Daoy (cell line): ENCODE data around the gene RPS6KA1. TPM values are rescaled to one million over a fixed set of nuclear protein-coding genes. Genes with fewer than 3 reads are reported as not detected.
A peak's percentile ranks its signal among the peaks of the same experiment; 100 is the strongest.
"Not testable (repeated sequence)": the region's sequence is repeated elsewhere in the genome, so short reads cannot be mapped to it uniquely, and the experiment has no call there.

Source experiments
- DNase-seq: peaks from one replicate; pipeline ENCODE4 v3.0.0-alpha.2; 2015; ENCODE audit warnings: low read depth
- total RNA-seq: library from RNA; depleted of rRNA; stranded (reverse); fragments of >200 nt; shearing (Covaris generic); gene quantifications from 2 replicates; pipeline ENCODE4 v1.2.3, GENCODE V29; 2014

RPS6KA1 gene
- total RNA-seq, 1 experiment from 2014 or later = 35.7 TPM

- DNase-seq = no peak
Observed at GRCh38 chr1:26554781-26555180, 25.2 kb downstream of the RPS6KA1 start.

GRCh38 chr1:26555550-26555981, 26.0 kb downstream of the RPS6KA1 start:
- peak; percentile 72 for DNase-seq

- no peak for DNase-seq
Observed at GRCh38 chr1:26556111-26556510, 26.6 kb downstream of the RPS6KA1 start.

- DNase-seq = no peak
Observed at GRCh38 chr1:26557008-26557407, 27.4 kb downstream of the RPS6KA1 start.

DNA sequence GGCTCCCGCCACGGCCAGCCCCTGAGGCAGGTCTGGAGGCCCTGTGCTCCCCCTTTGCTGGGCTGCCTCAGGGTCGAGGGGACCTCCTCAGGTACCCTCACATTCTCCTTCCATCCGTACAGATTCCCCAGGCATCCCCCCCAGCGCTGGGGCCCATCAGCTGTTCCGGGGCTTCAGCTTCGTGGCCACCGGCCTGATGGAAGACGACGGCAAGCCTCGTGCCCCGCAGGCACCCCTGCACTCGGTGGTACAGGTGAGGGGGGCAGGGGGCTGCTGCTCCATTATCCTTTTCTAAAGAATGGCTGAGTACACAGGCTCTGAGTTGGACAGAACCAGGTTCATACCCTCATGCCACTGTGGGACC, 29.1 kb downstream of the RPS6KA1 start:
- no peak for DNase-seq

- DNase-seq = no peak
Observed at GRCh38 chr1:26560403-26560780, 30.8 kb downstream of the RPS6KA1 start.

- no peak for DNase-seq
Observed at GRCh38 chr1:26570287-26570686, 40.7 kb downstream of the RPS6KA1 start.

DNA sequence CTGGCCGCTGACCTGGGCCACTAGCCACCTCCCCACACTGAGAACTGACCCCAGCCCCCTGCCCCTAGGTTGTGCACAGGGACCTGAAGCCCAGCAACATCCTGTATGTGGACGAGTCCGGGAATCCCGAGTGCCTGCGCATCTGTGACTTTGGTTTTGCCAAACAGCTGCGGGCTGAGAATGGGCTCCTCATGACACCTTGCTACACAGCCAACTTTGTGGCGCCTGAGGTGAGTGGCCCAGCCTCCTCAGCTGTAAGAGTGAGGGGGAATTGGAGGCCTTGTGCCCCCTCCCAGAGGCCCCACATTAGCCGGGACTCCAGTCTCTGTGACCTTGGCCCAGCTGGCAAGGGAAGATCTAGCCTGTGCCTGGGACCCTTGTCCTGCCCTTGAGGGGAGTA, 41.8 kb downstream of the RPS6KA1 start:
- no peak for DNase-seq

DNA sequence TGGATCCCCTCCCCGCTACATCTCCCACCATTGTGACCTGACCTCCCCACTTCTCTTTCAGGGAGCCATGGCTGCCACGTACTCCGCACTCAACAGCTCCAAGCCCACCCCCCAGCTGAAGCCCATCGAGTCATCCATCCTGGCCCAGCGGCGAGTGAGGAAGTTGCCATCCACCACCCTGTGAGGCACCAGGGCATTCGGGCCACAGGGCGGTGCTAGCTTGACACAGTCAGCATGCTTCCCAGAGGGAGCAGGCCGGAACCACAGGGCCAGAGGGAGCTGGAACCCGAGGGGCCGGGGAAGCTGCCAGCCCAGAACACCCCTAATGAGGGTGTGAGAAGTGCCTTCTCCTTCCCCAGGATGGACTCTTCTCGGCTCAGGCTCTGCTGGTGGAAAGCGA, 44.5 kb downstream of the RPS6KA1 start:
- peak; percentile 38 for DNase-seq

- peak; percentile 90 for DNase-seq
Observed at GRCh38 chr1:26574719-26575251, 45.2 kb downstream of the RPS6KA1 start.

DNA sequence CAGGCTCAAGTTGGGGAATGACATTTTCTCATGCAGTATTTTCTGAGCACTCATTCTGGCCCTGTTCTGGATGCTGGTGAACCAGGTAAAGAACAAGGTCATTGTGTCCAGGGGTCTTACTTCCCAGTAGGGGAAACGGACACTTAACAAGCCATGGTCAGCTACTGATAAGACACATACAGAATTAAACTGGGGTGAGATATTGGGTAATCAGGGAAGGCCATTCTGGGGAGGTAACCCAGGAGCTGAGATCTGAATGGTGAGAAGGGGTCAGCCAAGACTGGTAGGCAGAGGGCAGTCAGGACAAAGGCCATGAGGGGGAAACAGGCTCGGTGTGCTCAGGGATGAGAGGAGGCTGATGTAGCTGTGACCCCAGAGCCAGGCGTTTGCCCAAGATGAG, 45.8 kb downstream of the RPS6KA1 start:
- DNase-seq = no peak

GRCh38 chr1:26578167-26578566, 48.6 kb downstream of the RPS6KA1 start:
- DNase-seq = no peak

DNA sequence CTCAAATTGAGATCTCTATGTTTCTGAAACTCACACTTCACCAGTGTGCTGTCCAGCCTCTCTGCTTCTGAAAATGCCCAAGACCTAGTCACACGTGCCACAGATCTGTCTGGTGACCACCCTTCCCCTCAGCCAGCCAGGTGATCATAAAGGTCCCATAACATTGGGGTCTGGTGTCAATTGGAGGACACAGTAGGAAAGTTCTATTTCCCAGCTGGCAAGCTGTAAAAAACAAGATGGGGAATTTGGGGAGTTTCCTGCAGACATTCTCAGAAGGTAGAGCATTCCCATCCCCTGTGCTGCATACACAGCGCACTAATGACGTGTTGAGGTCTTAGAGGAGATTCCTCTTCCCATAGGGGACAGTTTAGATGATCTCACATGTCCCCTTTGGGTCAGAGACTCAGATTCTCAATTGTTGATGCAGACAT, 50.1 kb downstream of the RPS6KA1 start:
- DNase-seq = no peak

GRCh38 chr1:26580116-26580515, 50.6 kb downstream of the RPS6KA1 start:
- no peak for DNase-seq

DNA sequence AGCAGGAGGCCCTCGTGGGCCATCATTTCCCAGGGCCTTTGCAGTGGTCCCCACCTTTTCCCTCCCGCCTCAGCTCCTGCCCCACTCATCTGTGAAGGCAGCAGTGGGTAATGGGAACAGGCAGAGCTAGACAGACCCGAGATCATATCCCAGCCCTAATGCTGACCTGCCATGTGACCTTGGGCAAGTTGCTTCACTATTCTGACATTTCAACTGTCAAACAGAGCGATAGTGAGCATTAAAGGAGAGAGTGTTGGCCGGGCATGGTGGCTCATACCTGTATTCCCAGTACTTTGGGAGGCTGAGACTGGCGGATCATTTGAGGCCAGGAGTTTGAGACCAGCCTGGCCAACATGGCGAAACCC, 51.7 kb downstream of the RPS6KA1 start:
- no peak for DNase-seq

DNA sequence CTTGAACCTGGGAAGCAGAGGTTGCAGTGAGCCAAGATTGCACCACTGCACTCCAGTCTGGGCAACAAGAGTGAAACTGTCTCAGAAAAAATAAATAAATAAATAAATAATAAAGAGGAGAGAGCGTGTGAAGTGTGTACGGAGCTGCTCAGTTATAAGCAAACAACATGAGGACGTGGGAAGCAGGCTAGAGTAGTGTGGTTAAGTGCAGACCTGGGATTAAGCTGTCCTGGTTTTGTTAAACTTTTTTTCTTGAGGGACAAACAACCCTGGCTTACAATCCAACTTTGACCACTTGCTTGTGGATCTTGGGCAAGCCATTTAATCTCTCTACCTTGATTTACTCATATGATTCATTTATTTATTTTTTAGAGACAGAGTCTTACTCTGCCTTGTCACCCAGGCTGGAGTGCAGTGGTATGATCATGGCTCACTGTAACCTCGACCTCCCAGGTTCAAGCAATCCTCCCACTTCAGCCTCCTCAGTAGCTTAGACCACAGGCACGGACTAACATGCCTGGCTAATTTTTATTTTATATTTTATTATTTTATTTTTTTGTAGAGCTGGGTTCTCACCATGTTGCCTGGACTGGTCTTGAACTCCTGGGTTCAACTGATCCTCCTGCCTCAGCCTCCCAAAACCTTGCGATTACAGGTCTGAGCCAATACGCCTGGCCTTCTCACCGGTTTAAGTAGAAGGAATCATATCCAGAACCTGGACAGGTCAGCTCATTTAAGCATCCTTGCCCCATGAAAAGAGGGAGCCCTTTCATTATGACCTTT, 52.7 kb downstream of the RPS6KA1 start:
- DNase-seq = peak; percentile 26

GRCh38 chr1:26582836-26583460, 53.4 kb downstream of the RPS6KA1 start:
- peak; percentile 80 for DNase-seq

DNA sequence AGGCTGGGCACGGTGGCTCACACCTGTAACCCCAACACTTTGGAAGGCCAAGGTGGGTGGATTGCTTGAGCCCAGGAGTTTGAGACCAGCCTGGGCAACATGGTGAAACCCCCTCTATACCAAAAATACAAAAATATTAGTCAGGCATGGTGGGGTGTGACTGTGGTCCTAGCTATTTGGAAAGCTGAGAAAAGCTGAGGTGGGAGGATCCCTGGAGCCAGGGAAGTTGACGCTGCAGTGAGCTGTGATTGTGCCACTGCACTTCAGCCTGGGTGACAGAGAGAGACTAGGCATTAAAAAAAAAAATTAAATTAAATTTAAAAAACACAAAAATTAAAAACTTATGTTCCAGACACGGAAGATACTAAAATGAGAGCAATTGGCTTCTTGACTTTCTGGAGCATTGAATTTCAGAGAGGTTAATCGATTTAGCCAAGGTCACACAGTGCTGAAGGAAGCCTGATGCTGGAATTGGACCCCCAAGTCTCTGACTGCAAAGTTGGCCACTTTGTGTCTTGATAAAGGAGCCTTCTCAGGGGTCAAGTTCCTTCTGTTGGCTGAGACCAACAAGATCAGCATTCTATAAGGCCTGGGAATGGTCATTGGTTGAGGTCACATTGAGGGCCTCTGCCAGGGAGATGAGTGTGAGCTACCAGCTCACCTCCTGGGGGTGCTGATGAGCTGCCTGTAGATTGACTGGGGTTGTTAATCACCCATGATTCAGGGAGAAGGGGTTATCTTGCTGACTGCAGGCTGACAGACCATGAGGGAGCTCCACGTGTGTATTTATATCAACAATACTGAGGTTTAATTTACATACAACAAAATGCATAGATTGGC, 54.3 kb downstream of the RPS6KA1 start:
- peak; percentile 54 for DNase-seq

- DNase-seq = not testable (repeated sequence)
Observed at GRCh38 chr1:26584588-26584987, 55.0 kb downstream of the RPS6KA1 start.

GRCh38 chr1:26585471-26585870, 55.9 kb downstream of the RPS6KA1 start:
- no peak for DNase-seq

- DNase-seq = no peak
Observed at GRCh38 chr1:26593385-26593784, 63.8 kb downstream of the RPS6KA1 start.

GRCh38 chr1:26594593-26594992, 65.0 kb downstream of the RPS6KA1 start:
- not testable (repeated sequence) for DNase-seq
